ENCODE data around the gene MIXL1.
"Not testable (repeated sequence)": the region's sequence is repeated elsewhere in the genome, so short reads cannot be mapped to it uniquely, and the experiment has no call there.

Gene MIXL1

DNA sequence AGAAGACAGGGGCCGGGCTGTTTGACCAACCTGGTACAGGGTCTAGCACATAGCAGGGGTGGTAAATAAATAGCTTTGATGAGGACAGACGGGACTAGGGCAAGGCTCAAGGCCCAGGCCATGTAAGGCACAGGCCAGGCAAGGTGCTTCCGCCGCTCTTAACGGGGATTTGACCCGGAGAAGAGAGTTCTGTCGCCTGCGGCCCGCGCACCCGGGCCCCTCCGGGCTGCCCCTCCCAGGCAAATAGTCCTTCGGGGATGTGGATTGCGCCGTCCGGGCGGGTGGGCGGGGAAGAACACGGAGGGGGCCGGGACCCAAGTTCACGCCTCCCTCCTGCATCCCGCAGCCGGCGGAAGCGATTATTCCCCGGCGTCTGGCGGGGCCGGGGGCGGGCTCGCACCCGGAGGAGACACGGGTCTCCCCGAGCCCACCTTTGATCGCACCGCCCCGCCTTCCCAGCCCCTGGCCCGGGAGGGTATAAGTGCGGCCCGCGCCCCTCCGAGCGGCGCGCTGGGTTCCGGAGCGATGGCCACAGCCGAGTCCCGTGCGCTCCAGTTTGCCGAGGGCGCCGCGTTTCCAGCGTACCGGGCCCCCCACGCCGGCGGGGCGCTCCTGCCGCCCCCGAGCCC, at the start of gene MIXL1:
TSS of gene MIXL1 (plus strand) at position 508 of the 629 bp plus-strand sequence. CDS start at position 526, 18 bp downstream.
- no peak for DNase-seq

DNA sequence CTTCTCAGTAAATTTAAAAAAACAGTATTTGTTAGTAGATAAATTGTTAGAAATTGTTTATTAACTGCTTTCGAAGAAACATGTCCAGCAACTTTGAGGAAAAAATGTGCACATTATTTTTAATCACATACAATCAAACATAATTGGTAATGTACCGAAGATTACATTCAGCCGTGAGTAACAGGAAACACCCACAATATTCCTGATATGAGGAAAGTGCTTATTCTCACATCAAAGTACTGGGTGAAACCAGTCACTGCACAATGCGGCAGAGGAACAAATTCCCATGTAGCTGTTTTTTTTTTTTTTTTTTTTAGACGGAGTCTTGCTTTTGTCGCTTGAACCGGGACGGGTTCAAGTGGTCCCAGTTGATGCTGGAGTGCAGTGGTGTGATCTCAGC, 46.6 kb upstream of the MIXL1 start:
- no peak for DNase-seq

DNA sequence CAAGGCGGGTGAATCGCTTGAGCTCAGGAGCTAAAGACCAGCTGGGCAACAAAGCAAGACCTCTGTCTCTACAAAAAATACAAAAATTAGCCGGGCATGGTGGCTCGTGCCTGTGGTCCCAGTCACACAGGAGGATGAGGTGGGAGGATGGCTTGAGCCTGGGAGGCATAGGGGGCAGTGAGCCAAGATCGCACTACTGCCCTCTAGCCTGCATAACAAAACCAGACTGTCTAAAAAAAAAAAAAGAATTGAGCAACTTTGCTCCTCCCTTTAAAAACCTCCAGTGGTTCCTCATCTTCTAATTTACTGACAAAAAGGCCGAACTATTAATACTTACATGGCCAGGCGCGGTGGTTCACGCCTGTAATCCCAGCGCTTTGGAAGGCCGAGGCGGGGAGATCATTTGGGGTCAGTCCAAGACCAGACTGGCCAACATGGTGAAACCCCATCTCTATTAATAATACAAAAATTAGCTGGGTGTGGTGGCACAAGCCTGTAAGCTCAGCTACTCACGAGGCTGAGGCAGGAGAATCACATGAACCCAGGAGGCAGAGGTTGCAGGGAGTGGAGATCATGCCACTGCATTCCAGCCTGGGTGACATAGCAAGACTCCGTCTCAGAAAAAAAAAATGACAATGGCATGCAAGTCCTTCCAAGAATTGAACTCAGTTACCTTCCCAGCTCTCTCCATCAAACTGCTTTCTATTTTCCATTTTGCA, 41.3 kb upstream of the MIXL1 start:
- DNase-seq: peak in 2 of 14 donors; percentile 5 to 9

DNA sequence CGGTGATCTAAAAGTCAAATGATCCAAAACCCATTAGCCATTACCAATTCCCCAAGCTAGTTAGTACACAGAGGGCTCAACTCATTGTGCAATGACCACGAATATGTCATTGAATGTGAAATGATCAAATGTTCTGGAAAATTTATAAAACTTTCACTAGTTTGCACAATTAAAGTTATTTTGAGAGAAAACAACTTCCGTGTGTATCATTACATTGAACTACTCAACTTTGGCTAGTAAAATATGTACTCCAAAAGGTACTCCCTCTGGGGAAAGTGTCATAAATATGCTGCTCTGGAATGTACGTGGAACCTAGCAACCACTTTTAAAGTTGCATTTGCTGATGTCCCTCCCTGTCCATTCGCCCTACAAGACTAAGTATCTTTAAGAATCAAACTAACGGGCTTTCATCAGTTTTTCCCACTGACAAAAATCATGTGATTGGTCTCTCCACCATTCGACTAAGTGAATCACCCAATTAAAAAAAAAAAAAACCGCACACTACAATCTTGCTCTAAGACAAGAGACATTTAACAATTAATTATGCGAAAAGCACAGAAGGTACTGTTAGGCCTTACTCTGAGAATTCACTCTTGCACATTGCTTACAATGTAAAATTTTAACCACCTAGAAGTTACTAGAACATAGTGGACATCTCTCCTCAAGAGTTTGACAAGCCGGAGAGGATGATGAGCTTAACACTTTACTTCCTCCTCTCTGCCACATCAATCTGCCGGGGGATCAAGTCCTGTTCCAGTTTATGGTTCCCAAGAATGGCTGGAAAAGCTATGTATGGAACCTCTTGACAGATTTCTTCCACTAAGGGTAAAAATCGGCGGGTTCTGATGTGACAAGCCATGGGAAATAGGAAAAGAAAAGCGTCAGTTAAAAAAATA, 38.1 kb upstream of the MIXL1 start:
- DNase-seq: no peak

DNA sequence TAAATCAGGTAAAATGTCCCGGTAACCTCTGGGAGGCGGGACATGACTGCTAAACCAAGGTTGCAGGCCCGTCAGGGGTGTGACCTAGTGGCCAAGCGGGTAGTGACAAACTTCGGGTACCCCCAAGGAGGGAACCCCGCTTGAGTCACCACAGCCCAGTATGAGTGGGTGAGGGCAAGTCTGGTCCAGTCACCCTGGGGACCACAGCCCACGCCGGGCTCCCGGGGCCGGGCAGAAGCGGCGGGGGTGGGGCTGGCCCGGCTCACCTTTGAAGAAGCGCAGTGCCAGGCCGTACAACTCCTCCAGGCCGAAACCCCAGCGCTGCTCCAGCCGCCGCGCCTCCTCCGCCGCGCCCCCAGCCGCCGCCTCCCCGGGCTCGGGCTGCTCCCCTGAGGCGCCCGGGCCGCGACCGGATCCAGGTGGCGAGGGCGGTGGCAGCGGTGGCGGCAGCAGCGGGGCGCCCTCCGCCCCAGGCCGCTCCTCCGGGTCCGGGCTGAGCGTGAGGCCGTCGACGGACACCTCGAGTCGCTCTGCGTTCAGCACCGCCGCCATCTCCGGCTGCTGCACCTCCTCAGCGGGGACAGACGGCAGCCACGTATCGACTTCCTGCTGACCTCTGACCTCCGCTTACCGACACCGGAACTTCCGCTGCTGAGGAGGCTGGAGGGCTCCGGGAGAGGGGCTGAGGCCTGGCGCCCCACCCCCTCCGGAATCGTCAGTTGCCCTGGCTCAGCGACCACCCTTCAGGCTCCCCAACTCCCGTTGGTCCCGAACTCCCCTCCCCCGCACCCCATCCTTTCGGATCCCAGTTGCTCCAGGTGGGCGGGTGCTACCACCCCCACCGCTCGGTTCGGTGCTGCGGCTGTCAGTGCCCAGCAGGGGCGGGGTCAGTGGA, 37.1 kb upstream of the MIXL1 start, which contains the start of gene ACBD3:
TSS of gene ACBD3 (minus strand) at position 618 of the 895 bp plus-strand sequence. CDS start at position 552, 66 bp downstream.
- DNase-seq: peak; percentile 11 to 88 (median 80)

DNA sequence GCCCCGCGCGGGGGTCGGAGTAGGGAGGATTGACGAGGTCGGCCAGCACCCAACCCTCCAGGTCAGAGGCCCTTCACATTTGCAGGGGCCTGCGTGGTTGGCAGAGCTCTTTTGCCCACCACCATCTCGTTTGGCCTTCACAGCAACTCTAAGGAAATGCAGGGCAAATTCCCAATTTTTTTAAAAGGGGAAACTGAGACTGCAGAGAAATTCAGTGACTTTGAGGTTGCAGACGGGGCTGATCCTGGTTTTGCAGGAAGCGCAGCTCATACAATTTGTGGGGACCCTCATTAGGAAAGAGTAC, 36.5 kb upstream of the MIXL1 start:
- DNase-seq: no peak

DNA sequence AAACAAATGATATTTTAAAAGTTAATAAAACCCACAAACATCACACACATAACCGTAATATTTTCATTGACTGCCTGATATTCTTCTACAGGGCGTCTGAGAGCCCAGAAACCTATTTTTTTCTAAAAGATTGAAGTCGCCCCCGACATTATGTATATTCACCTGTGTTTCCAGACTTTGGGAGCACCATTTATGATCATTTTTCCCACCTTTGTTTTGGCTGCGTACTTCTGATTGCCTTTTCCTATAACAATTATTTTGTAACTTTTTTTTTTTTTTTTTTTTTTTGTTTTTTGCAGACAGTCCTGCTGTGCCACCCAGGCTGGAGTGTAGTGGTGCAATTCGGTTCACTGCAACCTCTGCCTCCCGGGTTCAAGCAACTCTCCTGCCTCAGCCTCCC, 36.1 kb upstream of the MIXL1 start:
- no peak for DNase-seq

DNA sequence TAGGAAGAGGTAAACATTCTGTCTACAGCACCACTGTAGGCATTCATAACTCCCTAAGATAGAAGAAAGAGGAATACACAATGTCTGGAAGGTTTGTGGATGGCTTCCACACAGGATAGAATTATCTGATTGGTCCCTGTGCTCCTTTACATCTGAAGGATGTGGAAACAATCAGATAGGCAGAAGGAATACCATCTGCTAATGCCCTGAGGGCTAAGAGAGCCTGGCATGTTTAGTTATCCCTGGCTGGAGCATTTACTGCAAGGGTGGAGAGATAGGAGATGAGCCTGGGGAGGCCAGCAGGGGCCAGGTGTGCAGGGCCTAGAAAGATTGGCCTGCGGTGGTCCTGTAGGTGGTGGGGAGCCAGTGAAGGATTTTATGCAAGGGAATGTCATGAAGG, 28.3 kb upstream of the MIXL1 start:
- peak in 1 of 14 donors; percentile 30 for DNase-seq

DNA sequence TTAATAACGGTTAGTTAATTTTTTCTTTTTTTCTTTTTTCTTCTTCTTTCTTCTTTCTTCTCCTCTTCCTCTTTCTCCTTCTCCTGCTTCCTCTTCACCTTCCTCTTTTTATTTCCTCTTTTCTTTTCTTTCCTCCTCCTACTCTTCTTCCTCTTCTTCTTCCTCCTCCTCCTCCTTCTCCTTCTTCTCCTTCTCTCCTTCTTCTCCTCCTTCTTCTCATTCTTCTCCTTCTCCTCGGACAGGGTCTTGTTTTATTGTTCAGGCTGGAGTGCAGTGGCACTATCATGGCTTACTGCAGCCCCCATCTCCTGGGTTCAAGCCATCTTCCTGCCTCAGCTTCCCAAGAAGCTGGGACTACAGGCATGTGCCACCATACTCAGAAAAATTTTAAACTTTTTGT, 23.5 kb upstream of the MIXL1 start:
- DNase-seq: no peak

DNA sequence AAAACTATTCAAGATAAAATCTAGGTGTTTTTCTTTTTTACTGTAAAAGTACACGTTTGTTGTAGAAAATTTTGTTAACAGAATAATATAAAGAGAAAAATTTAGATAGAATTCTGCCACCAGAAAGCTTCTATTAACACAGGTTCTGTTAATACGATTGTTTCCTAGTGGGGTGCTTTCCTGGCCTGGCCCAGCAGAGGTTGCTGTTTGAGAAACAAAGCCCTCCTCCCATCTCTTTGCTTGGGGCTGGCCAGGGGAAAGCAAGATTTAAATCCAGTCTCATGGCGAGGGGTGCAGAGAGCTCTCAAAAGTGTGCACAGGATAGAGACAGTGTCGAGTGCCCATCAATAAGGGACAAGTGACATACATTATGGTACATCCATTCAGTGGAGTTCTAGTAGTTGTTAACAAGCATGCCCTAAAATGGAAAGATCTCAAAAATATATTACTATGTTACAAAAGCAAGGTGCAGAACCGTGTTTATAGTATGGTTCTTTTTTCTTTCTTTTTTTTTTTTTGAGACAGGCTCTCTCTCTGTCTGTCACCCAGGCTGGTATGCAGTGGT, 22.4 kb upstream of the MIXL1 start:
- no peak for DNase-seq

DNA sequence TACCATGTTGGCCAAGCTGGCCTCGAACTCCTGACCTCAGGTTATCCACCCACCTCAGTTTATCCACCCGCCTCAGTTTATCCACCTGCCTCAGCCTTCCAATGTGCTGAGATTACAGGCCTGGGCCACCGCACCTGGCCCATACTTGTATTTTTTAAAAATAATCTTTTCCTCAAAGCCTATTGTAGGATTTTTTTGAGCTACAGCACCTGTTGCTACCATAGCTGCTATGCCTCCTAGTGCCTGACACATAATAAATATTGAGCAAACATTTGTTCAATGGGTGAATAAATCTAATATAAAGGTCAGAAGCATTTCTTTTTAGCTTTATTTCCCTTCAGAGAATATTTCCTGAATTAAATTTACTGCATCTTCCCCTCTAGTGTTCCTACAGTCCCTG, 21.2 kb upstream of the MIXL1 start:
- DNase-seq: no peak

DNA sequence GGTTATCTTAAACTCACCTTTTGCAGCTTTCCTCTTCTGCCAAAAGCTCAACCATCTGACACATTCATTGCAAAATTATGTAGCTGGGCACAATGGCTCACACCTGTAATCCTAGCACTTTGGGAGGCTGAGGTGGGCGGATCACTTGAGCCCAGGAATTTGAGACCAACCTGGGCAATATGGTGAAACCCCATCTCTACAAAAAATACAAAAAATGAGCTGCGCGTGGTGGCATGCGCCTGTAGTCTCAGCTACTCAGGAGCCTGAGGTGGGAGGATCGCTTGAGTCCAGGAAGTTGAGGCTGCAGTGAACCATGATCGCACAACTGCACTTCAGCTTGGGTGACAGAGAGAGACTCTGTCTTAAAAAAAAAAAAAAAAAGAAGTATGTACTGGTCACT, 20.8 kb upstream of the MIXL1 start:
- not testable (repeated sequence) for DNase-seq

DNA sequence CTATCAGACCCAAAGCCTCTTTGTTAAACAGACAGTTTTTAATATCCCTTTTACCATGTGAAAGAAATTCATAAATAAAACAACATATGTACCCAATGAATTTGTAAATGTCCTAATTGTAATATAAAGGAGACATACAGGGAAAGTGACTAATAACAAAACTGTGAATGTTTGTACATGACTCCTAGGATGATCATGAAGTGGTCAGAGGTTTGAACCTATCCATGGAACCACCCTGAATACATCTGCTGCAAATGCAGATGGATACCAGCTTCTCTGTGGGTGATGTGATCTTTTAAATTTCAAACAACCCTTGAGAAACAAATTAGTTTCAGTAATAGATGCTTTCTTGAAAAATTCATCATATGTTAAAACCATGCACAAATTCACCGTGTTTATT, 20.2 kb upstream of the MIXL1 start:
- no peak for DNase-seq

DNA sequence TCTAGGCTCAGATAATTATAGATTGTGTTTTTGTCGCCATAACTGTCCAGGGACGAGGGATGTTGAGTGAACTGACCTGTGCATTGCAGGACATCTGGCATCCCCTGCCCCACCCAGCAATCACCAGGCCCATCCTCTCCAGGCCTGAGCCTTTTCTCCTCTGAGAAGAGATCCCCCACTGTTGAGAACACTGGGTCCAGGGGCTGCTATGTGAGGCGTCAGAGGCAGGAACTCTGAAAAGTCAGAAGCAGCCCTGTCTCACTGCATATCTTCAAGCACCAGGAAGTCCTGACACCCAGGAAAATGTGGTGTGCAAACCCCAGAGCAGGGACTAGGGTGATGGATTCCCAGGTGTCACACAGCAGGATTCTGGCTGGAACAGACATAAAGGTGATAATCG, 19.8 kb upstream of the MIXL1 start:
- DNase-seq: no peak

DNA sequence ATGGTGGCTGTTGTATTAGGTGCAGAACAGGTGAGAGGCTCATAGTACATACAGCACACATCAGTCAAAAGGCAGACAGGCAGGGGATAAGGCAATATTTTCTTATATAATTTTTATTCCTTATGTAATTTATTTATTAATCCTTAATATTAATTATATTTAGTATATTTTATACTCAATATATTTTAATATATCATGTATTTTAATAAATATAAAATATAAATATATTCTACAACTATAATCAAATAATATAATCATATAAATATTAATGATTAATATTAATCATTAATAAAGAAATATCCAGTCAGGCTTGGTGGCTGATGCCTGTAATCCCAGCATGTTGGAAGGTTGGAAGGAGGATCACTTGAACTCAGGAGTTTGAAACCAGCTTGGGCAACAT, 19.3 kb upstream of the MIXL1 start:
- no peak for DNase-seq

DNA sequence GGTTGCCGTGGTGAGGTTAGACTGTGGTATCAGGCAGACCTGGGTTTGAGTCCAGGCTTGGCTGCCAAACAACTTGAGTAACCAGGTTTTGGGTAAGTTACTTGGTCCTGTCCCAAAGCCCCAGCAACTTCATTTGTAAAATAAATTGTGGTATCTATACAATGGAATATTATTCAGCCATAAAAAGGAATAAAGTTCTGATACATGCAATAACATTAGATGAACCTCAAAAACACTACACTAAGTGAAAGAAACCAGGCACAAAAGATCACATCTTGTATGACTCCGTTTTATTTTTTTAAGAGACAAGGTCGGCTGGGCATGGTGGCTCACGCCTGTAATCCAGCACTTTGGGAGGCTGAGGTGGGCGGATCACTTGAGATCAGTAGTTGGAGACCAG, 16.4 kb upstream of the MIXL1 start:
- no peak for DNase-seq

DNA sequence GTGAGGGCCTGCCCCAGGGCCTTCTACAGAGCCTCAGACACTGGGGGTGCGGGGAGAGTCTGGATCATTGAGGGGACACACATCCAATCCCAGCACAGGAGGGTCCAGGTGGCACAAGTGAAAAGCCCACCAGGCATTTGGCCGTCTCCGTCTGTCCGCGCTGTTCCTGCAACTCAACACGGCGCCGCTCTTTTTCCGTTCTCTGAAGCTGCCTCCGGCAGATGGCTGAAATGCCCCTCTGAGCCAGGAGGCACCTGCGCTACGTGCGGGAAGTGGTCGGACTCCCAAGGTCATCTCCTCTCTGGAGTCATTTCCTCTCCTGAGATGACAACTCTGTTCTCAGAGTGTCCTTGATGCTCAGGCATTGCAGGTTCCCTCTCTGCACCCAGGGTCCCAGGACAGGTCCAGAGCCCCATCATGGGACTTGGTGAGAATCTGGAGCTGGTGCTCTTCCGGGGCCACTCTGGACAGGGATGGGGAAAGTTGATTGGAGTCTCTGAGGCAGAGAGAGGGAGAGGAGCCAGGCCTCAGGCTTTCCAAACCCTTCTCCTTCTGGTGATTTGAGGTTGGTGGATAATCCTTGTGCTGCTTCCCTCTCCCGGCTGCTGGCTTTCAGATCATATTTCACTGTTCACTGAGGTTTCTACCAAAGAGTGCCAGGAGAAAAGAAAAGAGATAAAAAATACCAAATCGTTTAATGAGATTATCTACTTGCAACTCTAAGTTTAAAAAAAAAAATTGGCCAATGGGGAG, 14.0 kb upstream of the MIXL1 start:
- DNase-seq: peak in 1 of 14 donors; percentile 81

DNA sequence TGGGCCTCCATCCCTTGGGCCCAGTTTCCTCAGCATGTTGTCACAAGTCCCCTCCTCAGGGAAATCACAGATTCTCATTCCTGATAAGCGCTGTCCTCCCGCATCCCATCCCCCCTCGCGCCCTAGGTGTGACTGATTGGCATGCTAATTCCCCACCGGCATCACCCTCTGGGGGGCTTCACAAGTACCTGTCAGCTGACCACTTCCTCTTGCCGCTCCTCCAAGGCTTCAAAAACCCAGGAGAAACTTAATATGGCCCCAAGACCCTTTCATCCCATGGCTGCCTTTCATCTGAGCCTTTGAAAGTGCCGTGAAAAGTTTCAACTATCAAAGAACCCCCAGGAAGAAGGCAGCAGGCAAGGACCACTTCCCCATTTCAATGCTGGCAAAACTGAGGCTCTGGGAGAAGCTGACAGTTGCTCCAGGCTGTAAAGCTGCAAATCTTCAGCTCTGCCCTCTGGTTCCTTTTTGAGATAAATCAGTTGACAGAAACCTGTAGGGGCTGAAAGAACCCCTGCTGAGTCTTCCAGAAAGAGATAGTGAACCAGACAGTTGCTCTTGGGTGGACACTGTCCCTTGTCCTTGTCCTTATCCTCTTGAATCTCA, 12.8 kb upstream of the MIXL1 start:
- DNase-seq: no peak

DNA sequence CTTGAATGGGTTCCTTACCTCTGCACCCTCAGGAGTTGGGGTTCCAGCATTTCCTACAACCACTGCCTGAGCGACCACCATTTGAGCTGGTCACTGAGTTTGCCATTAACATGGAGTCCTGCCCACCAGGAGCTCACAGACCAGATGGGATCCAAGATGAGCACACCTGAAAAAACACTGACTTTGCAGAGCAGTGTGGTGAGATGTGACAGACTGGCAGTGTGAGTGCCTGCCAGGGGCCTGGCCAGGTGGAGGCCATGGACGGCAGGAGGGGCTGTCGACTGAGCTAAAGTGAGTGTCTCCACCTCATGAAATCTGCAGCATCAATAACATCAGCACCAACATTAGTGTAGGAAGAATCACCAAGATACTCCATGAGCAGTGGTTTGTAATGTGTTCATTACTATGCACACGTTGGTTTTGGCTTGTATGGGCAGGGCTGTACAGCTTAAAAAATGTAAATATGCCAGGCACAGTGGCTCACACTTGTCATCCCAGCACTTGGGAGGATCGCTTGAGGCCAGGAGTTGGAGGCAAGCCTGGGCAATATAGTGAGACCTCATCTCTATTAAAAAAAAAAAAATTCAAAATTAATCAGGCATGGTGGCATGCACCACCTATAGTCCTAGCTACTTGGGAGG, 12.2 kb upstream of the MIXL1 start:
- peak in 1 of 14 donors; percentile 54 for DNase-seq

DNA sequence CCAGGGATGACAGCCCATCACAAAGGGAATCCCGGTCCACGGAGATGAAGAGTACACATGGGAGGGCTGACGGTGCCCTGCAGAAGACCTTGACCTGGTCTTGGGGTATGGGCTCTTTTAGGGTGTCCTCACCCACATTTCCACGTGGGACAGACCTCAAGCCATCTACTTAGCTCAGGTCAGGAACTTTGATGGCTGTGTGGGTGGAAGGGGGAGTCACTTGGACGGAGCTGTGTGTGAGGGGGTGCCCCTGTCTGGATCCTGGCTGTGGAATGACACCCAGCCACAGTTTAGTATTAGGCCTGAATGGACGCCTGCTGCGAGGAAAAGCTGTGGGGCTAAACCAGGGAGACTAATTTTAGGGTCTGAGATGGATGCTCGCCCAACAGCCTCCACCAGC, 10.9 kb upstream of the MIXL1 start:
- no peak for DNase-seq

Measured in C1 segment of cervical spinal cord (tissue), 14 donors.